Measurements from ENCODE around the gene GOPC. TPM values are rescaled to one million over a fixed set of nuclear protein-coding genes. Genes with fewer than 3 reads are reported as not detected.

GOPC gene
- total and polyA plus RNA-seq, 2 experiments from 2014 or later: 15.5 to 26.4 TPM

DNA sequence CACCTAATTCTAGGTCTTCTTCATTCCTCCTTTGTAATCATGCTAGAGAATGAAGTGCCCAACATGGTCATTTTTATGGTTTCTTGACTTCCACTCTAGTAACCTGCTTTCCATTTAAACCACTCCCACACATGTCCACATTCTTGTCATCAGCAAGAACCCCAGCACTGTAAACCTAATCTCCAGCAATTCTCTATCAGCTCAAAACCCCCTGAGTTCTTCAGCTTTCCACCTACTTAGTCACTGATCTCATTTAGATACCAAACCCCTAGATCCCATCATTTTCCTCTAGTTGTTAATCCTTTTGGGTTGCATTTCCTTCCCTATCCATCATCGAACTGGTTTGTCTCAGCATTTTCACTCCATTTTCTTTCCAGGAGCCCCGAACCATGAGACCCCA is 49.7 kb downstream of the GOPC start:
- Histone ChIP-seq H3K4me1 (ENCODE audit: insufficient read depth) (peaks cover 28% of the 10 kb centered on the region), H3K4me2 (no peak overlapping the region), H3K79me2 (replicated peaks; ENCODE audit: insufficient read depth) (no peaks in the 10 kb centered on the region), H2AFZ (no peak overlapping the region), H3F3A (replicated peaks; ENCODE audit: low read depth) (no peaks in the 10 kb centered on the region), H3K27me3 (ENCODE audit: insufficient read depth) (peaks cover 20% of the 10 kb centered on the region), H4K20me1 (replicated peaks; ENCODE audit: insufficient read depth) (no peaks in the 10 kb centered on the region), H3K9me2 (ENCODE audit: insufficient read depth) (no peaks in the 10 kb centered on the region), H3K36me3 (ENCODE audit: insufficient read depth) (no peaks in the 10 kb centered on the region), H3K27ac (ENCODE audit: low read depth) (no peak overlapping the region), H3K4me3 (no peak overlapping the region)
- no peaks in the 10 kb centered on the region for H3K27me3 Mint-ChIP-seq (ENCODE audit: insufficient read depth, low read depth, poor library complexity)
- H3K9me3 Mint-ChIP-seq: no peaks in the 10 kb centered on the region
- no peak for TF ChIP-seq EZH2phosphoT487 (IDR thresholded peaks at IDR 0.05; ENCODE audit: unreplicated experiment)
- TF ChIP-seq EZH2 (IDR thresholded peaks at IDR 0.05; ENCODE audit: low read depth, unreplicated experiment): no peak
- TF ChIP-seq, protein P1, sequence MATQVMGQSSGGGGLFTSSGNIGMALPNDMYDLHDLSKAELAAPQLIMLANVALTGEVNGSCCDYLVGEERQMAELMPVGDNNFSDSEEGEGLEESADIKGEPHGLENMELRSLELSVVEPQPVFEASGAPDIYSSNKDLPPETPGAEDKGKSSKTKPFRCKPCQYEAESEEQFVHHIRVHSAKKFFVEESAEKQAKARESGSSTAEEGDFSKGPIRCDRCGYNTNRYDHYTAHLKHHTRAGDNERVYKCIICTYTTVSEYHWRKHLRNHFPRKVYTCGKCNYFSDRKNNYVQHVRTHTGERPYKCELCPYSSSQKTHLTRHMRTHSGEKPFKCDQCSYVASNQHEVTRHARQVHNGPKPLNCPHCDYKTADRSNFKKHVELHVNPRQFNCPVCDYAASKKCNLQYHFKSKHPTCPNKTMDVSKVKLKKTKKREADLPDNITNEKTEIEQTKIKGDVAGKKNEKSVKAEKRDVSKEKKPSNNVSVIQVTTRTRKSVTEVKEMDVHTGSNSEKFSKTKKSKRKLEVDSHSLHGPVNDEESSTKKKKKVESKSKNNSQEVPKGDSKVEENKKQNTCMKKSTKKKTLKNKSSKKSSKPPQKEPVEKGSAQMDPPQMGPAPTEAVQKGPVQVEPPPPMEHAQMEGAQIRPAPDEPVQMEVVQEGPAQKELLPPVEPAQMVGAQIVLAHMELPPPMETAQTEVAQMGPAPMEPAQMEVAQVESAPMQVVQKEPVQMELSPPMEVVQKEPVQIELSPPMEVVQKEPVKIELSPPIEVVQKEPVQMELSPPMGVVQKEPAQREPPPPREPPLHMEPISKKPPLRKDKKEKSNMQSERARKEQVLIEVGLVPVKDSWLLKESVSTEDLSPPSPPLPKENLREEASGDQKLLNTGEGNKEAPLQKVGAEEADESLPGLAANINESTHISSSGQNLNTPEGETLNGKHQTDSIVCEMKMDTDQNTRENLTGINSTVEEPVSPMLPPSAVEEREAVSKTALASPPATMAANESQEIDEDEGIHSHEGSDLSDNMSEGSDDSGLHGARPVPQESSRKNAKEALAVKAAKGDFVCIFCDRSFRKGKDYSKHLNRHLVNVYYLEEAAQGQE (IDR thresholded peaks at IDR 0.05; ENCODE audit: unreplicated experiment): no peak
- no peak for TF ChIP-seq JUNB (IDR thresholded peaks at IDR 0.05; ENCODE audit: unreplicated experiment)
- TF ChIP-seq, protein P2, sequence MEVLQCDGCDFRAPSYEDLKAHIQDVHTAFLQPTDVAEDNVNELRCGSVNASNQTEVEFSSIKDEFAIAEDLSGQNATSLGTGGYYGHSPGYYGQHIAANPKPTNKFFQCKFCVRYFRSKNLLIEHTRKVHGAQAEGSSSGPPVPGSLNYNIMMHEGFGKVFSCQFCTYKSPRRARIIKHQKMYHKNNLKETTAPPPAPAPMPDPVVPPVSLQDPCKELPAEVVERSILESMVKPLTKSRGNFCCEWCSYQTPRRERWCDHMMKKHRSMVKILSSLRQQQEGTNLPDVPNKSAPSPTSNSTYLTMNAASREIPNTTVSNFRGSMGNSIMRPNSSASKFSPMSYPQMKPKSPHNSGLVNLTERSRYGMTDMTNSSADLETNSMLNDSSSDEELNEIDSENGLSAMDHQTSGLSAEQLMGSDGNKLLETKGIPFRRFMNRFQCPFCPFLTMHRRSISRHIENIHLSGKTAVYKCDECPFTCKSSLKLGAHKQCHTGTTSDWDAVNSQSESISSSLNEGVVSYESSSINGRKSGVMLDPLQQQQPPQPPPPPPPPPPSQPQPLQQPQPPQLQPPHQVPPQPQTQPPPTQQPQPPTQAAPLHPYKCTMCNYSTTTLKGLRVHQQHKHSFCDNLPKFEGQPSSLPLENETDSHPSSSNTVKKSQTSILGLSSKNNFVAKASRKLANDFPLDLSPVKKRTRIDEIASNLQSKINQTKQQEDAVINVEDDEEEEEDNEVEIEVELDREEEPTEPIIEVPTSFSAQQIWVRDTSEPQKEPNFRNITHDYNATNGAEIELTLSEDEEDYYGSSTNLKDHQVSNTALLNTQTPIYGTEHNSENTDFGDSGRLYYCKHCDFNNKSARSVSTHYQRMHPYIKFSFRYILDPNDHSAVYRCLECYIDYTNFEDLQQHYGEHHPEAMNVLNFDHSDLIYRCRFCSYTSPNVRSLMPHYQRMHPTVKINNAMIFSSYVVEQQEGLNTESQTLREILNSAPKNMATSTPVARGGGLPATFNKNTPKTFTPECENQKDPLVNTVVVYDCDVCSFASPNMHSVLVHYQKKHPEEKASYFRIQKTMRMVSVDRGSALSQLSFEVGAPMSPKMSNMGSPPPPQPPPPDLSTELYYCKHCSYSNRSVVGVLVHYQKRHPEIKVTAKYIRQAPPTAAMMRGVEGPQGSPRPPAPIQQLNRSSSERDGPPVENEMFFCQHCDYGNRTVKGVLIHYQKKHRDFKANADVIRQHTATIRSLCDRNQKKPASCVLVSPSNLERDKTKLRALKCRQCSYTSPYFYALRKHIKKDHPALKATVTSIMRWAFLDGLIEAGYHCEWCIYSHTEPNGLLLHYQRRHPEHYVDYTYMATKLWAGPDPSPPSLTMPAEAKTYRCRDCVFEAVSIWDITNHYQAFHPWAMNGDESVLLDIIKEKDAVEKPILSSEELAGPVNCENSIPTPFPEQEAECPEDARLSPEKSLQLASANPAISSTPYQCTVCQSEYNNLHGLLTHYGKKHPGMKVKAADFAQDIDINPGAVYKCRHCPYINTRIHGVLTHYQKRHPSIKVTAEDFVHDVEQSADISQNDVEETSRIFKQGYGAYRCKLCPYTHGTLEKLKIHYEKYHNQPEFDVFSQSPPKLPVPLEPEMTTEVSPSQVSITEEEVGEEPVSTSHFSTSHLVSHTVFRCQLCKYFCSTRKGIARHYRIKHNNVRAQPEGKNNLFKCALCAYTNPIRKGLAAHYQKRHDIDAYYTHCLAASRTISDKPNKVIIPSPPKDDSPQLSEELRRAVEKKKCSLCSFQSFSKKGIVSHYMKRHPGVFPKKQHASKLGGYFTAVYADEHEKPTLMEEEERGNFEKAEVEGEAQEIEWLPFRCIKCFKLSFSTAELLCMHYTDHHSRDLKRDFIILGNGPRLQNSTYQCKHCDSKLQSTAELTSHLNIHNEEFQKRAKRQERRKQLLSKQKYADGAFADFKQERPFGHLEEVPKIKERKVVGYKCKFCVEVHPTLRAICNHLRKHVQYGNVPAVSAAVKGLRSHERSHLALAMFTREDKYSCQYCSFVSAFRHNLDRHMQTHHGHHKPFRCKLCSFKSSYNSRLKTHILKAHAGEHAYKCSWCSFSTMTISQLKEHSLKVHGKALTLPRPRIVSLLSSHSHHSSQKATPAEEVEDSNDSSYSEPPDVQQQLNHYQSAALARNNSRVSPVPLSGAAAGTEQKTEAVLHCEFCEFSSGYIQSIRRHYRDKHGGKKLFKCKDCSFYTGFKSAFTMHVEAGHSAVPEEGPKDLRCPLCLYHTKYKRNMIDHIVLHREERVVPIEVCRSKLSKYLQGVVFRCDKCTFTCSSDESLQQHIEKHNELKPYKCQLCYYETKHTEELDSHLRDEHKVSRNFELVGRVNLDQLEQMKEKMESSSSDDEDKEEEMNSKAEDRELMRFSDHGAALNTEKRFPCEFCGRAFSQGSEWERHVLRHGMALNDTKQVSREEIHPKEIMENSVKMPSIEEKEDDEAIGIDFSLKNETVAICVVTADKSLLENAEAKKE (CRISPR knock-in tag; IDR thresholded peaks at IDR 0.05): no peak
- TF ChIP-seq POLR2AphosphoS5 (IDR thresholded peaks at IDR 0.05; ENCODE audit: low read depth): no peak
- TF ChIP-seq ZNF114 (CRISPR knock-in tag; IDR thresholded peaks at IDR 0.05): no peak
- TF ChIP-seq NANOG (IDR thresholded peaks at IDR 0.05; ENCODE audit: borderline replicate concordance): no peak
- ATAC-seq: no peak
- no peaks in the 10 kb centered on the region for H3K36me3 Mint-ChIP-seq (ENCODE audit: low read depth)
- H3K4me1 Mint-ChIP-seq: peaks cover 28% of the 10 kb centered on the region; the same call in 2 of the 3 replicates
- DNase-seq (ENCODE audit: low spot score): no peak
- no peak overlapping the region for H3K4me3 Mint-ChIP-seq
- no peak overlapping the region for H3K27ac Mint-ChIP-seq
